Lung (tissue), 12 donors: ENCODE data around the gene CDH13. TPM values are rescaled to one million over a fixed set of nuclear protein-coding genes. Genes with fewer than 3 reads are reported as not detected.

Experiments
- ATAC-seq: fragments of 200-7000 bp; cut with Tn5 transposase; one replicate; pipeline ENCODE4 v1.9.1; 2020; ENCODE audit warnings: moderate number of reproducible peaks; ENCODE audit not compliant: insufficient read depth, low FRiP score
- DNase-seq, 3 donors: peaks; one replicate each; pipeline ENCODE4 v3.0.0-alpha.2; 2013 to 2017
- H3K27ac ChIP-seq, 2 donors: one replicate each; pipeline ENCODE4 v1.5.1; 2013; ENCODE audit warnings: mild to moderate bottlenecking in 2 of 2, moderate library complexity in 2 of 2, control low read depth in 1 of 2, inconsistent platforms in 1 of 2, low read depth in 1 of 2, low read length in 1 of 2
- H3K27me3 ChIP-seq, 3 donors: one replicate each; pipeline ENCODE4 v1.5.1; 2013; ENCODE audit warnings: low read length in 2 of 3; ENCODE audit not compliant: control insufficient read depth in 3 of 3, insufficient read depth in 3 of 3
- H3K36me3 ChIP-seq, 4 donors: one replicate each; pipeline ENCODE4 v1.5.1; 2013; ENCODE audit warnings: low read length in 4 of 4, mild to moderate bottlenecking in 1 of 4, moderate library complexity in 1 of 4; ENCODE audit not compliant: control insufficient read depth in 4 of 4, insufficient read depth in 4 of 4
- H3K4me1 ChIP-seq, 5 donors: one replicate each; pipeline ENCODE4 v1.5.1; 2013; ENCODE audit warnings: low read length in 5 of 5, mild to moderate bottlenecking in 2 of 5, moderate library complexity in 1 of 5; ENCODE audit not compliant: control insufficient read depth in 5 of 5, insufficient read depth in 5 of 5
- H3K4me3 ChIP-seq: one replicate; pipeline ENCODE4 v1.5.1; 2013; ENCODE audit warnings: mild to moderate bottlenecking, control low read depth, moderate library complexity
- H3K9ac ChIP-seq, 2 donors: one replicate each; pipeline ENCODE4 v1.5.1; 2013; ENCODE audit warnings: low read length in 2 of 2, control low read depth in 1 of 2; ENCODE audit not compliant: insufficient read depth in 1 of 2
- H3K9me3 ChIP-seq, 4 donors: one replicate each; pipeline ENCODE4 v1.5.1; 2013; ENCODE audit warnings: low read length in 3 of 4, mild to moderate bottlenecking in 1 of 4, moderate library complexity in 1 of 4; ENCODE audit not compliant: control insufficient read depth in 4 of 4, insufficient read depth in 3 of 4
- WGBS, 2 donors: extraction: QIAGEN DNeasy Blood & Tissue Kit; methylation state at CpG; one replicate each; pipeline ENCODE4 v1.1.7; 2013; 5-methylcytosine and 5-hydroxymethylcytosine counted together
- polyA plus RNA-seq, 2 donors: library from polyadenylated mRNA; stranded (reverse); fragments of 200-250 nt; gene quantifications; one replicate each; pipeline ENCODE4 v1.2.1, GENCODE V29; 2013
- total RNA-seq, 2 donors: library from RNA; depleted of rRNA in 1 of 2; stranded (reverse); fragments of >200 nt in 1 of 2; gene quantifications; one replicate each; pipeline ENCODE4 v1.2.1, GENCODE V29; 2014 to 2021
- TF ChIP-seq, protein P1 (sequence below): IDR thresholded peaks from 2 replicates; pipeline ENCODE4 v1.5.1; 2012; ENCODE audit warnings: mild to moderate bottlenecking; ENCODE audit errors: control extremely low read depth, extremely low read depth
- donor health status: control.
- donor health status: control.
- donor health status: Bipolar disorder and iron deficiency.
- donor health status: healthy.
- donor health status: DM: yes; HTN: yes; CAD: no.

CDH13 gene
- total and polyA plus RNA-seq, 4 donors: 2.1 to 12.3 (median 7.3) TPM

DNA sequence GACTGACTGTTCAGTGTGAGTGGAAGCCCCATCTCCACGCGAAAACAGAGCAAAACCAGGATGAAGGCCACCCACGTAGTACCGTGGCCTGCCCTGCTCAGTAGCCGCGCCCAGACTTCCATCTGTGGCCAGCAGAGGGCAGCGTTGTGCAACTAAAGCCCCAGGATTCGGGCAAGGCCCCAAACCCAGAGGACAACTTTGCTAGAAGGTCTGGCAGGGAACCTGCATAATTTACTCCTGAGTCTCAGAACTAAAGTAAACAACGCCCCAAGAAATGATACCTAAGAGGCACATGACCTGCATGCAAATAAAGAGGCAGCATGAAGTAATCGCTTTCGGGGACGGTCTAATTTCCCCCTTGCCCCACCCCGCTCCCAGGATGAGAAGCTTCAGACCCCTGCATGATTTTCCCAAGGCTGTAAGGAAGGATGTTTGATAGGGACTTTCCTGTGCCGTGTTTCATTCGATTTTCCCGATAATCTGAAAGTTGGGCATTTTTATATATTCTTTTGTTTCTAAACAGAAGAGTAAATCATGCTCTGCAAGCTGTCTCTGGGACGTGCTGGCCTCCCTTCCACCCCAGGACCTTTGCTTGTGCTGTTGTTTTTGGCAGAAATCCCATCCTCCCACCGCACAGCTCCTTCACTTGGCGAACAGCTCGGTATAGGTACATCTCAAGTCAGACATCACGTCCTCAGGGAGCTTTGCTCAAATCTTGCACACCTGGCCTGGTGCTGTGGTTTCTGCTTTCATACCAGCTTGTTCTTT is 1199.6 kb downstream of the CDH13 start:
- H3K9me3 ChIP-seq: no peaks in the 10 kb centered on the region
- H3K27ac ChIP-seq: no peak overlapping the region
- WGBS, 2 donors: 43 to 46% methylated on average over 21 of the region's 21 CpGs
- TF ChIP-seq, protein P1, sequence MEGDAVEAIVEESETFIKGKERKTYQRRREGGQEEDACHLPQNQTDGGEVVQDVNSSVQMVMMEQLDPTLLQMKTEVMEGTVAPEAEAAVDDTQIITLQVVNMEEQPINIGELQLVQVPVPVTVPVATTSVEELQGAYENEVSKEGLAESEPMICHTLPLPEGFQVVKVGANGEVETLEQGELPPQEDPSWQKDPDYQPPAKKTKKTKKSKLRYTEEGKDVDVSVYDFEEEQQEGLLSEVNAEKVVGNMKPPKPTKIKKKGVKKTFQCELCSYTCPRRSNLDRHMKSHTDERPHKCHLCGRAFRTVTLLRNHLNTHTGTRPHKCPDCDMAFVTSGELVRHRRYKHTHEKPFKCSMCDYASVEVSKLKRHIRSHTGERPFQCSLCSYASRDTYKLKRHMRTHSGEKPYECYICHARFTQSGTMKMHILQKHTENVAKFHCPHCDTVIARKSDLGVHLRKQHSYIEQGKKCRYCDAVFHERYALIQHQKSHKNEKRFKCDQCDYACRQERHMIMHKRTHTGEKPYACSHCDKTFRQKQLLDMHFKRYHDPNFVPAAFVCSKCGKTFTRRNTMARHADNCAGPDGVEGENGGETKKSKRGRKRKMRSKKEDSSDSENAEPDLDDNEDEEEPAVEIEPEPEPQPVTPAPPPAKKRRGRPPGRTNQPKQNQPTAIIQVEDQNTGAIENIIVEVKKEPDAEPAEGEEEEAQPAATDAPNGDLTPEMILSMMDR: peak; percentile 82
- no peak overlapping the region for H3K4me3 ChIP-seq
- no peaks in the 10 kb centered on the region for H3K4me1 ChIP-seq
- H3K27me3 ChIP-seq: no peaks in the 10 kb centered on the region
- no peak overlapping the region for H3K9ac ChIP-seq
- H3K36me3 ChIP-seq: no peaks in the 10 kb centered on the region
- peak; percentile 94 for ATAC-seq
- peak; percentile 80 to 85 (median 83) for DNase-seq

DNA sequence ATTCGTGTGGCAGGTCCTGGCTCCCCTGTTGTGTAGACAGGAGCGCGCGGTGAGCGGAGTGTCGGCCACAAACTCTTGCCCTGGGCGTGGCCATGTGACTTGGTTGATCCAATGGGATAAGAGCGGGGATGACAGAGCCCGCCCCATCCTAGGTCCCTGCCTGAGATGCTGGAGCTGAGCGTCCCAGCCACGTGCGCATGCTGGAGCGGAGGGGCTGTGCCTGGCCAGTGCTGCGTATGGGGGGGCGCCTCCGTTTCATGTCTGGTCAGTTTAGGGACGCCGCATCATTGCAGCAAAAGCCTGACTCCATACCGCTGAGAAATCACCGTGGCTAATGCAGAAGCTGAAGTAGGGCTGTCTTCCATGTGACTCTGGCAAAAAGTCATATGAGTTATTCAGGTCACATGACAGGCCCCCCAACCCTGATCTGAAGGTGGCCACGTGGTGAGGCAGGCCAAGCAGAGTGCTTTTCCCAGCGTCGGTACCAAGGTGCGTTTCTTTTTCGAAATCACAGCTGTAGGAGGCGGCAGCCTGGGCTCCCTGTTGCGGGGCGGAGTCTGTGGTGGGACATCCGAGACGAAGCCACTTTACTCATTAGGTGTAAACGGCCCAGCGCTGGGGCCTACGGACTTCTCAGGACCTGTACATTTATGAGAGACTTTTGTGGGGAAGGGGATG is 1203.5 kb downstream of the CDH13 start:
- Histone ChIP-seq H3K4me1 (no peaks in the 10 kb centered on the region), H3K9ac (no peak overlapping the region), H3K27me3 (no peaks in the 10 kb centered on the region), H3K36me3 (no peaks in the 10 kb centered on the region), H3K27ac (no peak overlapping the region), H3K9me3 (peaks cover 0 to 5% (median 0%) of the 10 kb centered on the region in 4 donors), H3K4me3 (no peak overlapping the region)
- no peak for DNase-seq
- ATAC-seq: no peak
- TF ChIP-seq, protein P1: no peak
- WGBS, 2 donors: 88 to 93% methylated on average over 33 of the region's 33 CpGs

DNA sequence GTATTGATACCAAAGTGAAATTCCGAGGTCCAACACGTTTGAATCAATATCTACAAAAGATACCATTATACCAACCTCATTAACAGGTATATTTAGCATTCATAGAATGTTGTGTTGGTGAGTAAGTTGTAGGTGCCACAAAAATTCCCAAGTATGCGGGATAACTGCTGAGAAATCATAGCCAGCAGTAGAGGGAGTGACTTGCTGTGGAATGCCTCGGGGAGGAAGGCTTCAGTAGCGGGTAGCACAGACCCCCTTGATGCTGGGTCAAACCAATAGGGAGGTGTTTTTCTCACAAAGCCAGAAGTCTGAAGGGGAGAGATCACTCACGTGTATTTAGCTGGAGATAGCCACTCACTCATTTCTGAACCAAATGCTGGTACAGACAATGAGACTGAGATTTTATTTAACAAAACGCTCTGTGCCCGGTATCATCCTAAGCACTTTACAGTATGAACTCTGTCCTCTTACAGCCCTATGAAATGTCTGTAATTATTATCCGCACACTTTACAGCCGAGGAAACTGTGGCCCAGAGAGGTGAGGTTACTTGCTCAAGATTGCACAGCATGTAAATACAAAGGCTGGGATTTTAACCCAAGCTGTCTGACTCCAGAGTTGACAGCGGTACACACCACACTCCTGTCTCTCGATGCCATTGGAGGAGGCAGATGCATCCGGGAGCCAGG is 1204.1 kb downstream of the CDH13 start:
- Histone ChIP-seq H3K4me3 (no peak overlapping the region), H3K27ac (no peak overlapping the region), H3K27me3 (no peaks in the 10 kb centered on the region), H3K9ac (no peak overlapping the region), H3K9me3 (peaks cover 0 to 5% (median 0%) of the 10 kb centered on the region in 4 donors), H3K36me3 (no peaks in the 10 kb centered on the region), H3K4me1 (no peaks in the 10 kb centered on the region)
- TF ChIP-seq, protein P1: no peak
- ATAC-seq: no peak
- no peak for DNase-seq
- 78 to 87% methylated on average over 13 of the region's 13 CpGs for WGBS, 2 donors
